ENCODE measurements around the gene SHROOM4. TPM values are rescaled to one million over a fixed set of nuclear protein-coding genes. Genes with fewer than 3 reads are reported as not detected.

The SHROOM4 gene
- total RNA-seq, 1 experiment from 2014 or later = 2.1 TPM

DNA sequence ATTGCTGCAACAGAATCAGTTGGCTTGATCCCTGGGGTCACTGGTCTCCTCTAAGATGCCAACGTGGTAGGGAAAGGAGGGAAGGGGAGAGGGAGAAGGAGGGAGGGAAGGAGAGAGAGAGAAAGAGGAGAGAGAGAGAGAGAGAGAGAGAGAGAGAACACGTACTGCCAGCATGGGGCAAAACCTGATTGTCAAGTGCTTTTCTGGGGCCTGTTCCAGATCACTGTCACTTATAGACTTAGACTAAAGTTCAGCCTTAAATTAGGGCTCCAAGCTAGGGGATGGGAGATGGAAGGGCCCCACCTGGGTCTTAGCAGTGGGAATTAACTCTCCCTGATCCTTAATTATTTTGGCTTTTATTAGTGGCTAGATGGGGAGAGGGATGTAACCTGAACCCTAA lies 12.9 kb downstream of the SHROOM4 start:
- Histone ChIP-seq H4K5ac (ENCODE audit: insufficient read length, low read depth, low read length) (no peak overlapping the region), H3K4me1 (ENCODE audit: insufficient read depth, low read length) (peaks cover 8% of the 10 kb centered on the region)

More for the DNA sequence above, 12.9 kb downstream of the SHROOM4 start:
- Histone ChIP-seq H3K4ac (ENCODE audit: low read depth, low read length) (no peak overlapping the region), H4K91ac (ENCODE audit: insufficient read length, low read depth, low read length) (no peak overlapping the region), H2BK120ac (ENCODE audit: low read depth, low read length, poor library complexity, severe bottlenecking) (no peak overlapping the region), H4K20me1 (ENCODE audit: control insufficient read depth, insufficient read depth, insufficient read length) (no peaks in the 10 kb centered on the region), H3K18ac (ENCODE audit: insufficient read length, low read depth, low read length) (no peak overlapping the region), H2BK12ac (ENCODE audit: insufficient read length, low read depth, low read length) (no peak overlapping the region), H2AFZ (ENCODE audit: low read length) (no peak overlapping the region), H3K14ac (ENCODE audit: insufficient read depth, low read length) (no peak overlapping the region), H2BK20ac (ENCODE audit: low read depth, low read length, poor library complexity, severe bottlenecking) (no peak overlapping the region), H3K23me2 (ENCODE audit: insufficient read length, low read depth, low read length, poor library complexity, severe bottlenecking) (no peaks in the 10 kb centered on the region), H3K23ac (ENCODE audit: insufficient read length, low read depth, low read length) (no peak overlapping the region), H3K79me2 (ENCODE audit: insufficient read depth, low read length) (no peaks in the 10 kb centered on the region; the same call in 1 of the 2 replicates), H3K4me2 (ENCODE audit: insufficient read depth, insufficient read length, low read length) (no peak overlapping the region), H3K27me3 (ENCODE audit: insufficient read depth, low read length) (no peaks in the 10 kb centered on the region), H3K79me1 (ENCODE audit: insufficient read depth, low read depth, low read length, poor library complexity, severe bottlenecking) (no peaks in the 10 kb centered on the region), H4K8ac (replicated peaks; ENCODE audit: insufficient read length, low read depth, low read length) (no peak overlapping the region), H3T11ph (ENCODE audit: low read length) (no peak overlapping the region), H2BK5ac (ENCODE audit: insufficient read length, low read length) (no peak overlapping the region), H2BK15ac (ENCODE audit: low read depth, low read length) (no peak overlapping the region), H3K9ac (ENCODE audit: extremely low read depth, insufficient read length, low read length) (no peak overlapping the region), H2AK5ac (ENCODE audit: insufficient read length, low read length) (no peak overlapping the region), H3K27ac (ENCODE audit: insufficient read length, low read depth, low read length) (no peak overlapping the region), H3K56ac (ENCODE audit: insufficient read length, low read depth, low read length) (no peak overlapping the region), H3K9me3 (ENCODE audit: control insufficient read depth, low read depth, low read length) (no peaks in the 10 kb centered on the region)
- DNase-seq = no peak
- Mint-ChIP-seq H3K4me1 (peaks cover 11 to 21% of the 10 kb centered on the region in 2 experiments), H3K36me3 (ENCODE audit: insufficient read depth in 1 of 3, low read depth in 3 of 3) (peaks cover 0 to 3% (median 0%) of the 10 kb centered on the region in 3 experiments; a peak in 2 of 7 replicates), H3K27ac (no peak overlapping the region), H3K4me3 (no peak overlapping the region), H3K9me3 (peaks cover 67 to 77% of the 10 kb centered on the region in 2 experiments), H3K27me3 (ENCODE audit: low read depth) (no peaks in the 10 kb centered on the region; the same call in 1 of the 2 replicates)
- WGBS (ENCODE audit: extremely low coverage, insufficient read length, low lambda C conversion rate) = no CpG with 5 or more reads among the region's 2 CpGs
- TF ChIP-seq, protein P1, sequence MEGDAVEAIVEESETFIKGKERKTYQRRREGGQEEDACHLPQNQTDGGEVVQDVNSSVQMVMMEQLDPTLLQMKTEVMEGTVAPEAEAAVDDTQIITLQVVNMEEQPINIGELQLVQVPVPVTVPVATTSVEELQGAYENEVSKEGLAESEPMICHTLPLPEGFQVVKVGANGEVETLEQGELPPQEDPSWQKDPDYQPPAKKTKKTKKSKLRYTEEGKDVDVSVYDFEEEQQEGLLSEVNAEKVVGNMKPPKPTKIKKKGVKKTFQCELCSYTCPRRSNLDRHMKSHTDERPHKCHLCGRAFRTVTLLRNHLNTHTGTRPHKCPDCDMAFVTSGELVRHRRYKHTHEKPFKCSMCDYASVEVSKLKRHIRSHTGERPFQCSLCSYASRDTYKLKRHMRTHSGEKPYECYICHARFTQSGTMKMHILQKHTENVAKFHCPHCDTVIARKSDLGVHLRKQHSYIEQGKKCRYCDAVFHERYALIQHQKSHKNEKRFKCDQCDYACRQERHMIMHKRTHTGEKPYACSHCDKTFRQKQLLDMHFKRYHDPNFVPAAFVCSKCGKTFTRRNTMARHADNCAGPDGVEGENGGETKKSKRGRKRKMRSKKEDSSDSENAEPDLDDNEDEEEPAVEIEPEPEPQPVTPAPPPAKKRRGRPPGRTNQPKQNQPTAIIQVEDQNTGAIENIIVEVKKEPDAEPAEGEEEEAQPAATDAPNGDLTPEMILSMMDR (conservative IDR thresholded peaks at IDR 0.05) = no peak
